Measurements from ENCODE around the gene MFAP4.

DNA sequence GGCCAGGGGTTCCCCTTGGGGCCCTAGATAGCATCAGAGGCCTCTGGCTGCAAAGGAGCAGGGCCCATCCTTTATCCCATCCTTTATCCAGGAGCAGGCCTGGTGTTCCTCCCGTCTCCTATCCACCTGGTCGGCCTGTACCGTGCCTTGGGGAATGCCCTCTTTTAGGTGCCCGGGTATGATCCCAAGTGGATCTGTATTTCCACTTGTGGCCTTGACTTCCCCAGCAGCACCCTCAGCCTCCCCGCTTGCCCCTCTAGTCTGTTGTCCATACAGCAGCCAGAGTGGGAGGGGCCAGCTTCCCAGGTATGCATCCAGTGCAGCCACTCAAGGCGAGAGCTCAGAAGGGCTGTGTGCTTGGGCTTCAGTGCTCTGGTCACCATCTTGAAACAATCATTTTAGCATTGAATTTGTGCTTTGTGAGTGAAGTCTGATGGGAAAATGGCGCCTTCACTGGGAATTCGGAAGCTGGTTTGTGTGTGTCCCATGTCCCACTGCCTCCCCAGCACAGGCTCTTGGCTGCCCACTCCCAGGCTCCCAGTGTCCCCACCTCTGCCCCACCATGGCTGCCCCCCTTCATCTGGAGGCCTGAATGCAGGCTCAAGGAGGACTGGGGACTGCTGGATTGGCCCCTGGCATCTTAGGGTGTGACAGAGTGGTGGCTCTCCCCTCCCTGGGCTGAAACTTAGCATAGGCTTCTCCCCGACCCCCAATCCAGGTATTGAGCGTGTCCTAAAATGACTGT is 20.8 kb upstream of the MFAP4 start:
- TF ChIP-seq CTCF (IDR thresholded peaks at IDR 0.05; ENCODE audit: insufficient read depth, low read depth, low read length) (no peak), EZH2 (IDR thresholded peaks at IDR 0.05; ENCODE audit: insufficient read depth, low read length) (no peak)

All from astrocyte (in vitro differentiated cells and primary cell).